ENCODE measurements around the gene UEVLD. TPM values are rescaled to one million over a fixed set of nuclear protein-coding genes. Genes with fewer than 3 reads are reported as not detected.

UEVLD gene
- polyA plus RNA-seq, 2 of the 4 experiments (the other 2 are of a cell fraction), result 34.7 to 41.2 TPM

DNA sequence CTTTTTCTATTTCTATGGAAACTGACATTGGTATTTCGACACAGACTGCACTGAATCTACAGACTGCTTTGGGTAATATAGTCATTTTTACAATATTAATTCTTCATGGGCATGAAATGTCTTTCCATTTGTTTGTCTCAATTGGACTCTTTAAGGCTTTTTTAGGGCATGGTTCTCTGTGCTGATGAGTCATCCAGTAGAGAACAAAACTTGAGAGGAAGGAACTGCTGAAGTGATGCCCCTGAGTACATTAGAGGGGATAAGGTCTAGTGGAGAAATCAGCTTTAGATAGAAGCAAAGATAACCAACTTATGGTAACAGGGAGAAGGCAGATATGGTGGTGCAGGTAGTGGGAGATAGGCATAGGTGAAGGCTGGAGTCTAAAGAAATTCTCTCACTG is 86.9 kb downstream of the UEVLD start:
- H3K9me3 ChIP-seq, result no peaks in the 10 kb centered on the region
- FAIRE-seq (no peak), DNase-seq (ENCODE audit: low read depth in 1 of 2, low spot score in 1 of 2) (no peak), ATAC-seq (no peak)
- no peak overlapping the region for H3K27ac ChIP-seq
- WGBS (ENCODE audit: missing lambda C conversion rate), result 95% methylated on average over 1 of the region's 1 CpG
- TF ChIP-seq FOSL2 (IDR thresholded peaks at IDR 0.05), result no peak
- TF ChIP-seq FOSL2 (CRISPR knock-in tag; IDR thresholded peaks at IDR 0.05), result peak; percentile 52; the same call in 1 of the 2 replicates
- TF ChIP-seq, protein P1, sequence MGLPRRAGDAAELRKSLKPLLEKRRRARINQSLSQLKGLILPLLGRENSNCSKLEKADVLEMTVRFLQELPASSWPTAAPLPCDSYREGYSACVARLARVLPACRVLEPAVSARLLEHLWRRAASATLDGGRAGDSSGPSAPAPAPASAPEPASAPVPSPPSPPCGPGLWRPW (IDR thresholded peaks at IDR 0.05), result no peak
- ChIA-PET CTCF (no interaction called here), POLR2A (no interaction called here)
- H3K4me3 ChIP-seq, result no peak overlapping the region
- H3K4me2 ChIP-seq, result no peak overlapping the region
- H3K4me1 ChIP-seq, result no peaks in the 10 kb centered on the region

DNA sequence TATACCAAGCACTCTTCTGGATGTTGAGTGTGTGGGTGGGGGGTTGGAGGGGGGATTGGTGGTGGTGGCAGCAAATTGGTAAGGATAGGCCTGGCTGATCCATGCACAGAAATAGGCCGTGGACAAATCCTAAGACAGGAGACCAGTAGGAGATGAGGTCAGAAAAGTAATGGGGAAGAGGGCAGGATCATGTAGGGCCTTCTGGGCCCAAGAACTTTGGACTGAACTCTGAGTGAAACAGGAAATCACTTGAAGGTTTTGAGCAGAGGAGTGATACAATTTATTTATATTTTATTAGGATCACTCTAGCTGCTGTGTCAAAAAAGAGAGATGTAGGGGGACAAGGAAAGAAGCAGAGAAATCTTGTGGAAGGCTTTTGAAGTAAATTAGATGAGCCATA is 90.5 kb downstream of the UEVLD start:
- POLR2A ChIA-PET, result no interaction called here
- CTCF ChIA-PET, result interaction anchor here (1.1 kb wide), 1 partner anchor 13 kb away, joined by 4 read pairs; no protein-coding TSS in a partner anchor

DNA sequence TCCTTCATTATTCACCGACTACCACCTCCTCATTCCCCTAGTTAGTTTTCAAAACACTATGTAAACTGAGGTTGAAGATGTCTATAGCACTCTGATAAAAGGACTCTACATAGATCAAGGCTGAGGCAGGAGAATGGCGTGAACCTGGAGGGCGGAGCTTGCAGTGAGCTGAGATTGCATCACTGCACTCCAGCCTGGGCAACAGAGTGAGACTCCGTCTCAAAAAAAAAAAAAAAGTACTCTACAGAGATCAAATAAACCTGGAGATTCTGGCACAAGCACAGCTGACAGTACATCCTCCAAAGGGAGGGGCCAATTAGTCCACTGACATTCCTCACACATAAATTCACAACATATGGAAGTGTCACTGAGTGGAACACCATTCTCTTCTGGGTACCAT is 92.8 kb downstream of the UEVLD start:
- Histone ChIP-seq H3K9me3 (no peaks in the 10 kb centered on the region), H3K4me3 (no peak overlapping the region), H3K27ac (no peak overlapping the region), H3K4me2 (no peak overlapping the region), H3K4me1 (peaks cover 17% of the 10 kb centered on the region)
- WGBS (ENCODE audit: missing lambda C conversion rate), result 86% methylated on average over 4 of the region's 4 CpGs
- POLR2A ChIA-PET, result no interaction called here
- ATAC-seq (no peak), FAIRE-seq (no peak), DNase-seq (ENCODE audit: low read depth in 1 of 2, low spot score in 1 of 2) (no peak)
- CTCF ChIA-PET, result interaction anchor here (0.7 to 1.3 kb wide), 2 partner anchors 26 to 269 kb away, joined by 3 read pairs; no protein-coding TSS in a partner anchor
- TF ChIP-seq ZNF302 (CRISPR knock-in tag; IDR thresholded peaks at IDR 0.05) (no peak), CHD4 (IDR thresholded peaks at IDR 0.05; ENCODE audit: borderline replicate concordance) (no peak), POLR2A (IDR thresholded peaks at IDR 0.05; ENCODE audit: low read length) (no peak), KDM1A (IDR thresholded peaks at IDR 0.05; ENCODE audit: low read depth) (no peak), RCOR1 (IDR thresholded peaks at IDR 0.05; ENCODE audit: low read depth, low read length) (no peak)

More for the DNA sequence above, 90.5 kb downstream of the UEVLD start:
- no peak for DNase-seq (ENCODE audit: low read depth in 1 of 2, low spot score in 1 of 2)
- Histone ChIP-seq H3K4me3 (no peak overlapping the region), H3K9me3 (no peaks in the 10 kb centered on the region), H3K27ac (no peak overlapping the region), H3K4me2 (no peak overlapping the region), H3K4me1 (peaks cover 9% of the 10 kb centered on the region)
- ATAC-seq, result no peak
- 83% methylated on average over 1 of the region's 1 CpG for WGBS (ENCODE audit: missing lambda C conversion rate)
- no peak for TF ChIP-seq NPAS2 (CRISPR knock-in tag; IDR thresholded peaks at IDR 0.05; ENCODE audit: borderline replicate concordance)
- TF ChIP-seq POLR2A (IDR thresholded peaks at IDR 0.05; ENCODE audit: low read length), result no peak
- TF ChIP-seq KDM1A (IDR thresholded peaks at IDR 0.05; ENCODE audit: low read depth), result no peak
- TF ChIP-seq RARB (CRISPR knock-in tag; IDR thresholded peaks at IDR 0.05), result no peak
- TF ChIP-seq SMC3 (IDR thresholded peaks at IDR 0.05), result no peak
- no peak for FAIRE-seq

DNA sequence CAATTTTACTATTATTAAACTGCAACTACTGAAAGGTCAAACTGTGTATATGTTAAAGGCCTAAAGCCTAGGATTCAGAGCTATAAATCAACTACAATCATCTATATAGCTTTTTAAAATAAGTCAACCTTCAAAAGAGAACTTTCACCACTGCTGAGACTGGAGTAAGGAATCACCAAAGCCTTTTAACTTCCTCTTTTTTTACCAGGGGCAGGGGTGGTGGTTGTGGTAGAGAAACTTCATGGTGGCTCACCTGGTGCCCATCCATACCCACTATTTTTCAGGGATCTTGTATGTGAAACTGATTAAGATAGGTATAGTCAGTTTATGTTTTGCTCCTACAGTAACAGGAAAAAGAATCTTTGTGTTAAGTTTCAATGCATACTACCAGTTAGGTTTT is 93.3 kb downstream of the UEVLD start:
- Histone ChIP-seq H3K4me2 (no peak overlapping the region), H3K27ac (no peak overlapping the region), H3K4me1 (peaks cover 17% of the 10 kb centered on the region), H3K4me3 (no peak overlapping the region), H3K9me3 (no peaks in the 10 kb centered on the region)
- FAIRE-seq (no peak), ATAC-seq (no peak), DNase-seq (ENCODE audit: low read depth in 1 of 2, low spot score in 1 of 2) (no peak)
- CTCF ChIA-PET, result interaction anchor here (0.7 to 1.3 kb wide), 2 partner anchors 26 to 269 kb away, joined by 3 read pairs; no protein-coding TSS in a partner anchor
- no peak for TF ChIP-seq ZFP36 (IDR thresholded peaks at IDR 0.05; ENCODE audit: borderline replicate concordance, partially characterized antibody)
- POLR2A ChIA-PET, result no interaction called here

DNA sequence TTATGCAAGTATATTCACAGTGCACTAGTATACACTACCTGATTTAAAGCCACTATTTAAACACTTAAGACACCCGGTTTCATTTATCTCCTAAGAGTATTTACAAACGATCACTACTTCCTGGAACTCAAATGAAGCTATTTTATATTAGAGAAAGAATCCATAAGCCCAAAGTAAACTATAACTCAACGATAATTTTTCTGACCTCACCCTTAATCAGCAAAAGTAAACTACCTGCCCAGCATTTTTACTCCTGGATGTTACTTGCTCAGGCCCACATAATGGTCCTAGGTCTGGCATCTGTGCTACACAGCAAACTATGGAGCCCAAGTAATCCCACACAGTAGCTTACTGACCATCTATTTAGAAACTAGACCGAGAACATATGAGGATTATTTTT is 95.2 kb downstream of the UEVLD start:
- CTCF ChIA-PET, result interaction anchor here (0.6 to 1.1 kb wide), 3 partner anchors 15 to 455 kb away, joined by 3 to 4 read pairs (median 4); no protein-coding TSS in a partner anchor
- 43% methylated on average over 4 of the region's 4 CpGs for WGBS (ENCODE audit: missing lambda C conversion rate)
- Histone ChIP-seq H3K4me3 (no peak overlapping the region), H3K4me2 (no peak overlapping the region), H3K9me3 (no peaks in the 10 kb centered on the region), H3K27ac (no peak overlapping the region), H3K4me1 (peaks cover 17% of the 10 kb centered on the region)
- FAIRE-seq, result no peak
- POLR2A ChIA-PET, result no interaction called here
- no peak for DNase-seq (ENCODE audit: low read depth in 1 of 2, low spot score in 1 of 2)
- ATAC-seq, result no peak
- no peak for TF ChIP-seq CHD2 (IDR thresholded peaks at IDR 0.05; ENCODE audit: low read length, partially characterized antibody)
- no peak for TF ChIP-seq JUN (IDR thresholded peaks at IDR 0.05)
- TF ChIP-seq TP53 (CRISPR knock-in tag; IDR thresholded peaks at IDR 0.05), result no peak
- TF ChIP-seq POLR2A (IDR thresholded peaks at IDR 0.05; ENCODE audit: low read length), result no peak
- TF ChIP-seq TFCP2L1 (CRISPR knock-in tag; IDR thresholded peaks at IDR 0.05), result no peak
- TF ChIP-seq SMC3 (IDR thresholded peaks at IDR 0.05), result no peak
- TF ChIP-seq RCOR1 (IDR thresholded peaks at IDR 0.05; ENCODE audit: low read depth, low read length), result no peak
- TF ChIP-seq HEYL (CRISPR knock-in tag; IDR thresholded peaks at IDR 0.05), result no peak
- TF ChIP-seq, protein P2, sequence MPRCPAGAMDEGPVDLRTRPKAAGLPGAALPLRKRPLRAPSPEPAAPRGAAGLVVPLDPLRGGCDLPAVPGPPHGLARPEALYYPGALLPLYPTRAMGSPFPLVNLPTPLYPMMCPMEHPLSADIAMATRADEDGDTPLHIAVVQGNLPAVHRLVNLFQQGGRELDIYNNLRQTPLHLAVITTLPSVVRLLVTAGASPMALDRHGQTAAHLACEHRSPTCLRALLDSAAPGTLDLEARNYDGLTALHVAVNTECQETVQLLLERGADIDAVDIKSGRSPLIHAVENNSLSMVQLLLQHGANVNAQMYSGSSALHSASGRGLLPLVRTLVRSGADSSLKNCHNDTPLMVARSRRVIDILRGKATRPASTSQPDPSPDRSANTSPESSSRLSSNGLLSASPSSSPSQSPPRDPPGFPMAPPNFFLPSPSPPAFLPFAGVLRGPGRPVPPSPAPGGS (IDR thresholded peaks at IDR 0.05), result no peak
- TF ChIP-seq HOXB5 (CRISPR knock-in tag; IDR thresholded peaks at IDR 0.05), result no peak
- TF ChIP-seq MAZ (IDR thresholded peaks at IDR 0.05; ENCODE audit: borderline replicate concordance, low read depth, low read length), result no peak
- no peak for TF ChIP-seq NPAS2 (CRISPR knock-in tag; IDR thresholded peaks at IDR 0.05; ENCODE audit: borderline replicate concordance)
- no peak for TF ChIP-seq EHF (CRISPR knock-in tag; IDR thresholded peaks at IDR 0.05)
- TF ChIP-seq ZNF302 (CRISPR knock-in tag; IDR thresholded peaks at IDR 0.05), result no peak
- TF ChIP-seq BHLHE40 (IDR thresholded peaks at IDR 0.05; ENCODE audit: low read depth, low read length), result no peak
- TF ChIP-seq, protein P3, sequence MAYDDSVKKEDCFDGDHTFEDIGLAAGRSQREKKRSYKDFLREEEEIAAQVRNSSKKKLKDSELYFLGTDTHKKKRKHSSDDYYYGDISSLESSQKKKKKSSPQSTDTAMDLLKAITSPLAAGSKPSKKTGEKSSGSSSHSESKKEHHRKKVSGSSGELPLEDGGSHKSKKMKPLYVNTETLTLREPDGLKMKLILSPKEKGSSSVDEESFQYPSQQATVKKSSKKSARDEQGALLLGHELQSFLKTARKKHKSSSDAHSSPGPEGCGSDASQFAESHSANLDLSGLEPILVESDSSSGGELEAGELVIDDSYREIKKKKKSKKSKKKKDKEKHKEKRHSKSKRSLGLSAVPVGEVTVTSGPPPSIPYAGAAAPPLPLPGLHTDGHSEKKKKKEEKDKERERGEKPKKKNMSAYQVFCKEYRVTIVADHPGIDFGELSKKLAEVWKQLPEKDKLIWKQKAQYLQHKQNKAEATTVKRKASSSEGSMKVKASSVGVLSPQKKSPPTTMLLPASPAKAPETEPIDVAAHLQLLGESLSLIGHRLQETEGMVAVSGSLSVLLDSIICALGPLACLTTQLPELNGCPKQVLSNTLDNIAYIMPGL (CRISPR knock-in tag; IDR thresholded peaks at IDR 0.05; ENCODE audit: borderline replicate concordance), result no peak
- TF ChIP-seq, protein P4, sequence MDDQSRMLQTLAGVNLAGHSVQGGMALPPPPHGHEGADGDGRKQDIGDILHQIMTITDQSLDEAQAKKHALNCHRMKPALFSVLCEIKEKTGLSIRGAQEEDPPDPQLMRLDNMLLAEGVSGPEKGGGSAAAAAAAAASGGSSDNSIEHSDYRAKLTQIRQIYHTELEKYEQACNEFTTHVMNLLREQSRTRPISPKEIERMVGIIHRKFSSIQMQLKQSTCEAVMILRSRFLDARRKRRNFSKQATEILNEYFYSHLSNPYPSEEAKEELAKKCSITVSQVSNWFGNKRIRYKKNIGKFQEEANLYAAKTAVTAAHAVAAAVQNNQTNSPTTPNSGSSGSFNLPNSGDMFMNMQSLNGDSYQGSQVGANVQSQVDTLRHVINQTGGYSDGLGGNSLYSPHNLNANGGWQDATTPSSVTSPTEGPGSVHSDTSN (IDR thresholded peaks at IDR 0.05), result no peak
- no peak for TF ChIP-seq RAD21 (conservative IDR thresholded peaks at IDR 0.05 in 1 of 2, IDR thresholded peaks at IDR 0.05 in 1 of 2)

Measured in A549 (cell line).